ENCODE data around the gene NIM1K. TPM values are rescaled to one million over a fixed set of nuclear protein-coding genes. Genes with fewer than 3 reads are reported as not detected.

The NIM1K gene
- total and polyA plus RNA-seq, 2 of the 13 experiments (the other 11 are each of a cell fraction or from before 2014, with no cell fraction given) = 0.04 TPM; not detected in 1

- TF ChIP-seq, protein P1, sequence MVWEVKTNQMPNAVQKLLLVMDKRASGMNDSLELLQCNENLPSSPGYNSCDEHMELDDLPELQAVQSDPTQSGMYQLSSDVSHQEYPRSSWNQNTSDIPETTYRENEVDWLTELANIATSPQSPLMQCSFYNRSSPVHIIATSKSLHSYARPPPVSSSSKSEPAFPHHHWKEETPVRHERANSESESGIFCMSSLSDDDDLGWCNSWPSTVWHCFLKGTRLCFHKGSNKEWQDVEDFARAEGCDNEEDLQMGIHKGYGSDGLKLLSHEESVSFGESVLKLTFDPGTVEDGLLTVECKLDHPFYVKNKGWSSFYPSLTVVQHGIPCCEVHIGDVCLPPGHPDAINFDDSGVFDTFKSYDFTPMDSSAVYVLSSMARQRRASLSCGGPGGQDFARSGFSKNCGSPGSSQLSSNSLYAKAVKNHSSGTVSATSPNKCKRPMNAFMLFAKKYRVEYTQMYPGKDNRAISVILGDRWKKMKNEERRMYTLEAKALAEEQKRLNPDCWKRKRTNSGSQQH (CRISPR knock-in tag; IDR thresholded peaks at IDR 0.05; ENCODE audit: low read depth) = no peak
- TF ChIP-seq NFE2 (CRISPR knock-in tag; IDR thresholded peaks at IDR 0.05) = no peak
- no peak for TF ChIP-seq TAF15 (IDR thresholded peaks at IDR 0.05; ENCODE audit: low read depth, low read length, poor library complexity, severe bottlenecking)
These were observed 35.6 kb upstream of the NIM1K start (continued) for GRCh38 chr5:43156388-43156787.

DNA sequence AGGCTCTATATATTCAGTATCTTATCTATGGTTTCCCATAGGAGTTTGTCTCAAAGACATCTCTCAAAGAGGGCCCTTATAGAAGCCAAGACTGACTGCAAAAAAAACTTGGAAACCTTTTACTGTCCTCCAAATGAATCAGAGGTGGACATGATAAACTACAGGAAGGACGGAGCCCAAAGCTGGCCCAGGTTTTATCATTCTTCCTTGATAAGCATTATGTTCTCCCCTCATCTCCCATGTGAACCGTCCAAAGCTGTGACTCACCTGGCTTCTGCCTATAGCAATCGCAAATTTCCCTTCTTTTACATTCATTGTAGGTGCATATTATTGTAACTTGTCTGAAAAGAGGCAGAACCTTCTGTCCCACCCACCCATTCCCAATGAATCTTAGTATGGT lies 35.0 kb upstream of the NIM1K start:
- 96% methylated on average over 3 of the region's 3 CpGs for WGBS (ENCODE audit: low lambda C conversion rate)
- no peak overlapping the region for H2AFZ ChIP-seq (ENCODE audit: low read length)
- no peaks in the 10 kb centered on the region for H3K27me3 ChIP-seq (ENCODE audit: control insufficient read depth in 1 of 2, insufficient read depth in 2 of 2, low read length in 2 of 2)
- ATAC-seq (no peak), FAIRE-seq (no peak), DNase-seq (ENCODE audit: low spot score) (no peak)
- H3K4me1 ChIP-seq (ENCODE audit: insufficient read depth, low read length) = no peaks in the 10 kb centered on the region
- H3K9me3 ChIP-seq (ENCODE audit: low read length) = no peaks in the 10 kb centered on the region
- peaks cover 10 to 34% of the 10 kb centered on the region in 2 experiments for H3K36me3 ChIP-seq (replicated peaks in 1 of 2; ENCODE audit: control insufficient read depth in 1 of 2, insufficient read depth in 2 of 2, low read length in 2 of 2)
- 0 out of 2 replicates have a peak, but pooled peaks cover 3% of the 10 kb centered on the region for H4K20me1 ChIP-seq (ENCODE audit: insufficient read depth, low read length)
- BruUV-seq (replicated peaks) = no TSS peak
- no peak overlapping the region for H3K27ac ChIP-seq (ENCODE audit: extremely low read length, insufficient read depth, low read length)
- intact Hi-C loops (cut with micrococcal nuclease; ENCODE audit: unreplicated experiment) = no loop called here
- no peak for TF ChIP-seq CCDC6 (CRISPR knock-in tag; IDR thresholded peaks at IDR 0.05)
- H3K9ac ChIP-seq (ENCODE audit: insufficient read depth, low read depth, low read length) = no peak overlapping the region
- CTCF ChIA-PET (ENCODE audit: low intra/inter-chr PET ratio, low total read pairs) = no interaction called here
- in situ Hi-C loops (cut with HindIII; ENCODE audit: extremely low pct_ligation_motif_present, low pct_unique_long_range_greater_than_20kb) = no loop called here
- no peak overlapping the region for H3K4me2 ChIP-seq (ENCODE audit: low read depth, low read length)
- no peak overlapping the region for H3K4me3 ChIP-seq (replicated peaks in 1 of 3; ENCODE audit: insufficient read depth in 1 of 3, low read depth in 2 of 3, low read length in 3 of 3)
- peaks cover 6% of the 10 kb centered on the region for H3K79me2 ChIP-seq (ENCODE audit: insufficient read depth, low read length)
- POLR2A ChIA-PET = no interaction called here

DNA sequence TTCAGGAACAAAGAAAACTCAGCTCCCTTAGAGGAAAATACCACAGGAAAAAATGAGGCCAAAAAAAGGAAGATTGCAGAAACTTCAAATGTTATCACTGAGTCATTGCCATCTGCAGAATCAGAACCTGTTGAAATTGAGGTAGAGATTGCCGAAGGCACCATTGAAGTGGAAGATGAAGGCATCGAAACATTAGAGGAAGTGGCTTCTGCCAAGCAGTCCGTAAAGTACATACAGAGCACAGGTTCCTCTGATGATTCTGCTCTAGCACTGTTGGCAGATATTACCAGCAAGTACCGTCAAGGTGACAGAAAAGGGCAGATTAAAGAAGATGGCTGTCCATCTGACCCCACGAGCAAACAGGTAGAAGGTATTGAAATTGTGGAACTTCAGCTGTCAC lies 30.8 kb upstream of the NIM1K start:
- DNase-seq (ENCODE audit: low spot score) (no peak), FAIRE-seq (no peak), ATAC-seq (no peak)
- no peak overlapping the region for H2AFZ ChIP-seq (ENCODE audit: low read length)
- no peaks in the 10 kb centered on the region for H3K27me3 ChIP-seq (ENCODE audit: control insufficient read depth in 1 of 2, insufficient read depth in 2 of 2, low read length in 2 of 2)
- 96% methylated on average over 5 of the region's 5 CpGs for WGBS (ENCODE audit: low lambda C conversion rate)
- in situ Hi-C loops (cut with HindIII; ENCODE audit: extremely low pct_ligation_motif_present, low pct_unique_long_range_greater_than_20kb) (no loop called here), intact Hi-C loops (cut with micrococcal nuclease; ENCODE audit: unreplicated experiment) (no loop called here)
- no peaks in the 10 kb centered on the region for H3K4me1 ChIP-seq (ENCODE audit: insufficient read depth, low read length)
- H3K9me3 ChIP-seq (ENCODE audit: low read length) = no peaks in the 10 kb centered on the region
- no peak overlapping the region for H3K4me3 ChIP-seq (replicated peaks in 1 of 3; ENCODE audit: insufficient read depth in 1 of 3, low read depth in 2 of 3, low read length in 3 of 3)
- POLR2A ChIA-PET = no interaction called here
- BruUV-seq (replicated peaks) = no TSS peak
- no peaks in the 10 kb centered on the region for H4K20me1 ChIP-seq (ENCODE audit: insufficient read depth, low read length)
- peaks cover 13 to 42% of the 10 kb centered on the region in 2 experiments; a peak in 4 of 5 replicates for H3K36me3 ChIP-seq (replicated peaks in 1 of 2; ENCODE audit: control insufficient read depth in 1 of 2, insufficient read depth in 2 of 2, low read length in 2 of 2)
- H3K4me2 ChIP-seq (ENCODE audit: low read depth, low read length) = no peak overlapping the region
- CTCF ChIA-PET (ENCODE audit: low intra/inter-chr PET ratio, low total read pairs) = no interaction called here
- no peak overlapping the region for H3K9ac ChIP-seq (ENCODE audit: insufficient read depth, low read depth, low read length)
- H3K79me2 ChIP-seq (ENCODE audit: insufficient read depth, low read length) = no peaks in the 10 kb centered on the region
- no peak overlapping the region for H3K27ac ChIP-seq (ENCODE audit: extremely low read length, insufficient read depth, low read length)
- no peak for TF ChIP-seq NFIB (CRISPR knock-in tag; IDR thresholded peaks at IDR 0.05; ENCODE audit: borderline replicate concordance)
- no peak for TF ChIP-seq ZBTB42 (CRISPR knock-in tag; IDR thresholded peaks at IDR 0.05)
- TF ChIP-seq RARA (CRISPR knock-in tag; IDR thresholded peaks at IDR 0.05) = no peak
- no peak for TF ChIP-seq ZNF235 (CRISPR knock-in tag; IDR thresholded peaks at IDR 0.05; ENCODE audit: borderline replicate concordance)
- TF ChIP-seq MYPOP (CRISPR knock-in tag; IDR thresholded peaks at IDR 0.05) = no peak
- no peak for TF ChIP-seq ZFX (CRISPR knock-in tag; IDR thresholded peaks at IDR 0.05; ENCODE audit: low read depth)
- TF ChIP-seq CCDC6 (CRISPR knock-in tag; IDR thresholded peaks at IDR 0.05) = no peak
